ENCODE data around the gene LYPD1. TPM values are rescaled to one million over a fixed set of nuclear protein-coding genes. Genes with fewer than 3 reads are reported as not detected.

The LYPD1 gene
- total RNA-seq, 6 experiments from 2014 or later: 1.5 to 10.3 (median 9.3) TPM

GRCh38 chr2:132676999-132677398 lies 7.0 kb upstream of the LYPD1 start:
- Mint-ChIP-seq H3K27me3 (ENCODE audit: insufficient read depth) (no peaks in the 10 kb centered on the region), H3K27ac (peak overlapping the region; percentile 81; the same call in 1 of the 2 replicates), H3K4me3 (peak overlapping the region; percentile 68; the same call in 1 of the 2 replicates), H3K36me3 (ENCODE audit: low read depth) (no peaks in the 10 kb centered on the region), H3K9me3 (no peaks in the 10 kb centered on the region), H3K4me1 (ENCODE audit: low read depth) (peaks cover 68% of the 10 kb centered on the region)
- TF ChIP-seq CTCF (IDR thresholded peaks at IDR 0.05): peak; percentile 67
- no peak for DNase-seq

GRCh38 chr2:132671151-132671835 lies 1.3 kb upstream of the LYPD1 start:
- peak; percentile 80 for DNase-seq
- Mint-ChIP-seq H3K27me3 (ENCODE audit: insufficient read depth) (peaks cover 8% of the 10 kb centered on the region; the same call in 1 of the 2 replicates), H3K4me3 (peak overlapping the region; percentile 87), H3K27ac (peak overlapping the region; percentile 52; the same call in 1 of the 2 replicates), H3K9me3 (no peaks in the 10 kb centered on the region), H3K36me3 (ENCODE audit: low read depth) (no peaks in the 10 kb centered on the region), H3K4me1 (ENCODE audit: low read depth) (peaks cover 40% of the 10 kb centered on the region)
- no peak for TF ChIP-seq CTCF (IDR thresholded peaks at IDR 0.05)

- Mint-ChIP-seq H3K4me1 (ENCODE audit: low read depth) (peaks cover 34% of the 10 kb centered on the region), H3K27ac (peak overlapping the region; percentile 52; the same call in 1 of the 2 replicates)
These were observed 618 bp upstream of the LYPD1 start for GRCh38 chr2:132670496-132671150.

GRCh38 chr2:132668987-132669907 lies 758 bp downstream of the LYPD1 start:
- peak; percentile 32 for TF ChIP-seq CTCF (IDR thresholded peaks at IDR 0.05)
- Mint-ChIP-seq H3K27ac (no peak overlapping the region), H3K27me3 (ENCODE audit: insufficient read depth) (peaks cover 8% of the 10 kb centered on the region; the same call in 1 of the 2 replicates), H3K4me1 (ENCODE audit: low read depth) (peaks cover 33% of the 10 kb centered on the region), H3K36me3 (ENCODE audit: low read depth) (no peaks in the 10 kb centered on the region), H3K4me3 (peak overlapping the region; percentile 87), H3K9me3 (no peaks in the 10 kb centered on the region)
- no peak for DNase-seq

More at GRCh38 chr2:132670496-132671150, 618 bp upstream of the LYPD1 start:
- TF ChIP-seq CTCF (IDR thresholded peaks at IDR 0.05): no peak
- H3K4me3 Mint-ChIP-seq: peak overlapping the region; percentile 87
- H3K27me3 Mint-ChIP-seq (ENCODE audit: insufficient read depth): peaks cover 8% of the 10 kb centered on the region; the same call in 1 of the 2 replicates
- no peaks in the 10 kb centered on the region for H3K36me3 Mint-ChIP-seq (ENCODE audit: low read depth)
- H3K9me3 Mint-ChIP-seq: no peaks in the 10 kb centered on the region
- no peak for DNase-seq

GRCh38 chr2:132668189-132668823 lies 1.7 kb downstream of the LYPD1 start:
- peak overlapping the region; percentile 66 for H3K4me3 Mint-ChIP-seq
- TF ChIP-seq CTCF (IDR thresholded peaks at IDR 0.05): peak; percentile 35; the same call in 1 of the 2 replicates
- H3K27me3 Mint-ChIP-seq (ENCODE audit: insufficient read depth): peaks cover 8% of the 10 kb centered on the region; the same call in 1 of the 2 replicates
- no peak overlapping the region for H3K27ac Mint-ChIP-seq
- H3K9me3 Mint-ChIP-seq: no peaks in the 10 kb centered on the region
- no peaks in the 10 kb centered on the region for H3K36me3 Mint-ChIP-seq (ENCODE audit: low read depth)
- DNase-seq: no peak
- peaks cover 42% of the 10 kb centered on the region for H3K4me1 Mint-ChIP-seq (ENCODE audit: low read depth)

All from HFFc6 (cell line).